ENCODE data around the gene LCN15.
"Not testable (repeated sequence)": the region's sequence is repeated elsewhere in the genome, so short reads cannot be mapped to it uniquely, and the experiment has no call there.

LCN15 gene

GRCh38 chr9:136793086-136793946, 29.0 kb upstream of the LCN15 start:
- no peak for DNase-seq

- no peak for DNase-seq
Measured at GRCh38 chr9:136792321-136793085, 28.2 kb upstream of the LCN15 start.

GRCh38 chr9:136791516-136792276, 27.4 kb upstream of the LCN15 start:
- DNase-seq = peak; percentile 38

GRCh38 chr9:136790640-136791515, 26.6 kb upstream of the LCN15 start, which contains the start of gene TMEM141:
Gene TMEM141 (plus strand): TSS chr9:136791344. CDS start chr9:136791371, 27 bp downstream.
- peak; percentile 99 for DNase-seq

- DNase-seq = no peak
Measured at GRCh38 chr9:136789523-136789937, 25.2 kb upstream of the LCN15 start.

GRCh38 chr9:136788644-136789522, 24.6 kb upstream of the LCN15 start:
- not testable (repeated sequence) for DNase-seq

- no peak for DNase-seq
Measured at GRCh38 chr9:136787690-136788400, 23.5 kb upstream of the LCN15 start.

- not testable (repeated sequence) for DNase-seq
Measured at GRCh38 chr9:136786983-136787382, 22.7 kb upstream of the LCN15 start.

- no peak for DNase-seq
Measured at GRCh38 chr9:136786451-136786850, 22.1 kb upstream of the LCN15 start.

- not testable (repeated sequence) for DNase-seq
Measured at GRCh38 chr9:136785565-136786355, 21.4 kb upstream of the LCN15 start.

- no peak for DNase-seq
Measured at GRCh38 chr9:136784997-136785361, 20.7 kb upstream of the LCN15 start.

- no peak for DNase-seq
Measured at GRCh38 chr9:136784249-136784996, 20.1 kb upstream of the LCN15 start.

GRCh38 chr9:136782452-136782851, 18.1 kb upstream of the LCN15 start:
- DNase-seq = no peak

- no peak for DNase-seq
Measured at GRCh38 chr9:136779808-136780207, 15.5 kb upstream of the LCN15 start.

GRCh38 chr9:136777359-136777758, 13.0 kb upstream of the LCN15 start:
- DNase-seq = no peak

GRCh38 chr9:136776947-136777346, 12.6 kb upstream of the LCN15 start:
- no peak for DNase-seq

- DNase-seq = no peak
Measured at GRCh38 chr9:136775191-136775590, 10.9 kb upstream of the LCN15 start.

- DNase-seq = no peak
Measured at GRCh38 chr9:136774416-136775045, 10.2 kb upstream of the LCN15 start.
